Uterus (tissue), 4 donors: ENCODE results near the gene TMEM129. TPM values are rescaled to one million over a fixed set of nuclear protein-coding genes. Genes with fewer than 3 reads are reported as not detected.

Source experiments
- DNase-seq, 2 donors: peaks; one replicate each; pipeline ENCODE4 v3.0.0-alpha.2; 2019 to 2020
- H3K27ac ChIP-seq, 2 donors: fragments of 200-600 bp; sonication (generic); 1 replicate in 1 of 2; 2 replicates in 1 of 2; pipeline ENCODE4 v1.5.1; 2016 to 2018
- H3K27me3 ChIP-seq, 2 donors: fragments of 200-600 bp; sonication (generic); one replicate each; pipeline ENCODE4 v1.5.1; 2018 to 2019; ENCODE audit warnings: control low read depth in 1 of 2
- H3K36me3 ChIP-seq, 2 donors: fragments of 200-600 bp; sonication (generic); one replicate each; pipeline ENCODE4 v1.5.1; 2019; ENCODE audit warnings: control low read depth in 1 of 2
- H3K4me1 ChIP-seq, 2 donors: fragments of 200-600 bp; sonication (generic); one replicate each; pipeline ENCODE4 v1.5.1; 2018 to 2019; ENCODE audit warnings: control low read depth in 1 of 2
- H3K4me3 ChIP-seq, 2 donors: fragments of 200-600 bp; sonication (generic); 1 replicate in 1 of 2; 2 replicates in 1 of 2; pipeline ENCODE4 v1.5.1; 2018 to 2019; ENCODE audit warnings: mild to moderate bottlenecking in 1 of 2
- H3K9me3 ChIP-seq, 2 donors: fragments of 200-600 bp; sonication (generic); one replicate each; pipeline ENCODE4 v1.5.1; 2019; ENCODE audit warnings: control low read depth in 1 of 2
- CTCF ChIP-seq, 4 experiments: fragments of 200-600 bp in 2 of 4; fragments of 450-650 bp in 2 of 4; sonication (generic) in 2 of 4; IDR thresholded peaks; one replicate each; pipeline ENCODE4 v1.5.1; 2016 to 2019; ENCODE audit warnings: antibody characterized with exemption in 4 of 4, mild to moderate bottlenecking in 2 of 4, moderate library complexity in 1 of 4
- POLR2A ChIP-seq, 2 donors: fragments of 450-650 bp; IDR thresholded peaks; one replicate each; pipeline ENCODE4 v1.6.1; 2016; ENCODE audit warnings: antibody characterized with exemption in 2 of 2, mild to moderate bottlenecking in 1 of 2, moderate library complexity in 1 of 2
- intact Hi-C: fragments of 100-400 bp; cut with DNase I; formaldehyde crosslinking; loops from one replicate; pipeline ENCODE4 v1.15.1; 2023; ENCODE audit warnings: low total_unique reads
- small RNA-seq: library from RNA; depleted of rRNA; stranded (forward); fragments of <200 nt; gene quantifications from one replicate; pipeline ENCODE3, GENCODE V24; 2016
- total RNA-seq, 4 donors: library from RNA; depleted of rRNA in 3 of 4; stranded (reverse); fragments of >200 nt in 3 of 4; gene quantifications; one replicate each; pipeline versions ENCODE4 v1.1.0 to v1.2.4, GENCODE V29; 2014 to 2023
- donor health status: DM: yes; HTN: yes; CAD: no.

The TMEM129 gene
- total RNA-seq, 4 donors from 2014 or later = 31.0 to 99.7 (median 42.7) TPM

- Histone ChIP-seq H3K9me3 (no peaks in the 10 kb centered on the region), H3K4me3 (no peak overlapping the region), H3K27ac (no peak overlapping the region), H3K27me3 (no peaks in the 10 kb centered on the region), H3K4me1 (no peaks in the 10 kb centered on the region), H3K36me3 (no peaks in the 10 kb centered on the region)
- intact Hi-C loops = no loop called here
- TF ChIP-seq POLR2A (IDR thresholded peaks at IDR 0.05) (no peak), CTCF (IDR thresholded peaks at IDR 0.05) (no peak)
- no peak for DNase-seq
Measured at GRCh38 chr4:1667273-1667672, 53.9 kb downstream of the TMEM129 start.

- H3K4me1 ChIP-seq = no peaks in the 10 kb centered on the region
- H3K36me3 ChIP-seq = no peaks in the 10 kb centered on the region
- H3K9me3 ChIP-seq = no peaks in the 10 kb centered on the region
- no peaks in the 10 kb centered on the region for H3K27me3 ChIP-seq
- H3K4me3 ChIP-seq = no peak overlapping the region
- H3K27ac ChIP-seq = no peak overlapping the region
- TF ChIP-seq POLR2A (IDR thresholded peaks at IDR 0.05) (no peak), CTCF (IDR thresholded peaks at IDR 0.05) (no peak)
- intact Hi-C loops = no loop called here
- DNase-seq = no peak
Measured at GRCh38 chr4:1666391-1666790, 54.7 kb downstream of the TMEM129 start.

Small RNA genes lying within 50 kb of the gene (small RNA-seq; reads per million reads assigned to genes)
- not detected for gene RF00019

Other genes with a start within 250 kb of the TMEM129 start
- gene FAM53A, start 37.0 kb downstream of the TMEM129 start, total RNA-seq = 1 to 10 TPM in 2 of 4 donors, not detected in 2; 1.3 to 3.2 TPM
- gene SLBP, start 9.0 kb downstream of the TMEM129 start, total RNA-seq = 10 to 100 TPM; 25.0 to 56.4 (median 41.4) TPM
- 10 to 100 TPM in 1 of 4 donors, 1 to 10 TPM in 3; 4.6 to 15.6 (median 7.3) TPM for gene TACC3, start 198 bp upstream of the TMEM129 start, total RNA-seq
- 1 to 10 TPM in 3 of 4 donors, under 1 TPM in 1; 0.29 to 6.4 (median 4.3) TPM for gene FGFR3, start 72.0 kb upstream of the TMEM129 start, total RNA-seq
- gene LETM1, start 134.8 kb upstream of the TMEM129 start, total RNA-seq = 10 to 100 TPM; 12.4 to 44.3 (median 31.3) TPM
- gene NSD2, start 150.1 kb upstream of the TMEM129 start, total RNA-seq = 10 to 100 TPM; 10.3 to 75.3 (median 49.0) TPM